IMR-90 (cell line): ENCODE measurements around the gene ZNRD2. TPM values are rescaled to one million over a fixed set of nuclear protein-coding genes. Genes with fewer than 3 reads are reported as not detected.

Source experiments
- MAFK ChIP-seq: IDR thresholded peaks from 2 replicates; pipeline ENCODE4 v1.6.1; 2012; ENCODE audit warnings: low read depth, low read length, improper control_type of control experiment
- NFE2L2 ChIP-seq: fragments of 150-350 bp; IDR thresholded peaks from 2 replicates; pipeline ENCODE4 v1.6.1; 2016; ENCODE audit warnings: low read depth, mild to moderate bottlenecking, low read length
- USF2 ChIP-seq: fragments of 150-350 bp; IDR thresholded peaks from 2 replicates; pipeline ENCODE4 v1.6.1; 2017; ENCODE audit warnings: mild to moderate bottlenecking, antibody characterized with exemption, low read length, low read depth
- polyA plus RNA-seq, 3 experiments: library from polyadenylated mRNA; depleted of rRNA; stranded (reverse); fragments of >200 nt; gene quantifications; 2 replicates each; pipeline ENCODE4 v1.2.3, GENCODE V29; 2012; ENCODE audit warnings: low replicate concordance in 1 of 3
- total RNA-seq: library from RNA; depleted of rRNA; stranded (reverse); fragments of >200 nt; gene quantifications from 2 replicates; pipeline ENCODE4 v1.2.3, GENCODE V29; 2012

ZNRD2 gene
- total and polyA plus RNA-seq, 2 of the 4 experiments (the other 2 are of a cell fraction) = 75.6 to 90.3 TPM

- TF ChIP-seq USF2 = peak; percentile 42; the same call in 1 of the 2 replicates
- TF ChIP-seq MAFK = no peak
- TF ChIP-seq NFE2L2 = no peak
These were observed 29.8 kb upstream of the ZNRD2 start (continued) for GRCh38 chr11:65540290-65541092.
